Fibroblast of lung (primary cell): ENCODE measurements around the gene WDR37. TPM values are rescaled to one million over a fixed set of nuclear protein-coding genes. Genes with fewer than 3 reads are reported as not detected.

Experiments
- DNase-seq, 2 donors: peaks; one replicate each; pipeline versions ENCODE4 v3.0.0 to v3.0.0-alpha.2; 2010; ENCODE audit warnings: low read depth in 2 of 2
- H2AFZ ChIP-seq: 2 replicates; pipeline ENCODE4 v1.5.1; 2012; ENCODE audit warnings: low read length, control low read depth, inconsistent platforms
- H3K27ac ChIP-seq: 2 replicates; pipeline ENCODE4 v1.5.1; 2011; ENCODE audit warnings: low read length, control low read depth; ENCODE audit not compliant: insufficient read depth
- H3K27me3 ChIP-seq: 2 replicates; pipeline ENCODE4 v1.5.1; 2011; ENCODE audit warnings: mild to moderate bottlenecking, low read length; ENCODE audit not compliant: control insufficient read depth, insufficient read depth
- H3K36me3 ChIP-seq: 2 replicates; pipeline ENCODE4 v1.5.1; 2011; ENCODE audit warnings: low read length; ENCODE audit not compliant: control insufficient read depth, insufficient read depth
- H3K4me1 ChIP-seq: 2 replicates; pipeline ENCODE4 v1.5.1; 2011; ENCODE audit warnings: low read length; ENCODE audit not compliant: control insufficient read depth, insufficient read depth; ENCODE audit errors: extremely low read depth
- H3K4me2 ChIP-seq: 2 replicates; pipeline ENCODE4 v1.5.1; 2011; ENCODE audit warnings: low read length, control low read depth; ENCODE audit not compliant: insufficient read depth; ENCODE audit errors: extremely low read depth
- H3K4me3 ChIP-seq, 4 experiments: fragments of 200-600 bp in 1 of 4; sonication (generic) in 1 of 4; replicated peaks in 1 of 4; 2 replicates each; pipeline ENCODE4 v1.5.1; 2011 to 2016; ENCODE audit warnings: low read length in 4 of 4, low read depth in 3 of 4, mild to moderate bottlenecking in 3 of 4, control low read depth in 2 of 4, inconsistent platforms in 1 of 4, mixed read lengths in 1 of 4; ENCODE audit not compliant: insufficient read depth in 1 of 4; ENCODE audit errors: control extremely low read depth in 1 of 4
- H3K79me2 ChIP-seq: 2 replicates; pipeline ENCODE4 v1.5.1; 2012; ENCODE audit warnings: mild to moderate bottlenecking, low read length, inconsistent platforms; ENCODE audit not compliant: control insufficient read depth, insufficient read depth
- H3K9ac ChIP-seq: 2 replicates; pipeline ENCODE4 v1.5.1; 2011; ENCODE audit warnings: mild to moderate bottlenecking, low read length, control low read depth; ENCODE audit not compliant: insufficient read depth
- H3K9me3 ChIP-seq: 2 replicates; pipeline ENCODE4 v1.5.1; 2012; ENCODE audit warnings: low read depth, low read length; ENCODE audit not compliant: control insufficient read depth, insufficient read depth
- H4K20me1 ChIP-seq: 2 replicates; pipeline ENCODE4 v1.5.1; 2011; ENCODE audit warnings: low read length; ENCODE audit not compliant: control insufficient read depth, insufficient read depth; ENCODE audit errors: extremely low read depth
- CTCF ChIP-seq, 2 donors: IDR thresholded peaks in 1 of 2; conservative IDR thresholded peaks in 1 of 2; 1 replicate in 1 of 2; 2 replicates in 1 of 2; pipeline ENCODE4 v1.5.1; 2011 to 2012; ENCODE audit warnings: low read length in 2 of 2, control low read depth in 1 of 2, inconsistent platforms in 1 of 2, low read depth in 1 of 2, mild to moderate bottlenecking in 1 of 2
- EZH2 ChIP-seq: IDR thresholded peaks from 2 replicates; pipeline ENCODE4 v1.5.1; 2012; ENCODE audit warnings: low read length, control low read depth, mild to moderate bottlenecking; ENCODE audit errors: missing control alignments
- polyA plus RNA-seq, 2 donors: library from polyadenylated mRNA; depleted of rRNA in 1 of 2; stranded (reverse) in 1 of 2; unstranded in 1 of 2; fragments of >200 nt; gene quantifications; 2 replicates each; pipeline ENCODE4 v1.2.1, GENCODE V29; 2011 to 2012; ENCODE audit warnings: missing spikeins in 1 of 2
- total RNA-seq: library from RNA; depleted of rRNA; stranded (reverse); fragments of >200 nt; gene quantifications from 2 replicates; pipeline ENCODE4 v1.2.1, GENCODE V29; 2014

WDR37 gene
- total and polyA plus RNA-seq, 2 donors (not counting 1 experiment from before 2014, with no cell fraction given) = 13.0 to 15.8 TPM

GRCh38 chr10:1109795-1110673 lies 53.8 kb downstream of the WDR37 start:
- H3K9ac ChIP-seq = no peak overlapping the region
- TF ChIP-seq EZH2 = no peak
- TF ChIP-seq CTCF (conservative IDR thresholded peaks at IDR 0.05 in 1 of 2, IDR thresholded peaks at IDR 0.05 in 1 of 2; ENCODE audit: low read depth in 1 of 2, low read length in 2 of 2) = peak; percentile 37 to 69
- no peaks in the 10 kb centered on the region for H3K27me3 ChIP-seq
- peaks cover 27% of the 10 kb centered on the region for H3K36me3 ChIP-seq
- no peaks in the 10 kb centered on the region for H3K9me3 ChIP-seq
- H3K27ac ChIP-seq = peak overlapping the region; percentile 54
- H4K20me1 ChIP-seq = no peaks in the 10 kb centered on the region
- no peak overlapping the region for H3K4me2 ChIP-seq
- peaks cover 2% of the 10 kb centered on the region for H3K4me1 ChIP-seq
- DNase-seq = peak; percentile 74 to 88
- no peak overlapping the region for H2AFZ ChIP-seq
- H3K79me2 ChIP-seq = no peaks in the 10 kb centered on the region
- no peak overlapping the region for H3K4me3 ChIP-seq

GRCh38 chr10:1110674-1111119 lies 54.5 kb downstream of the WDR37 start:
- Histone ChIP-seq H3K4me3 (no peak overlapping the region), H3K4me1 (peaks cover 2% of the 10 kb centered on the region), H3K4me2 (no peak overlapping the region), H2AFZ (no peak overlapping the region), H3K27ac (peak overlapping the region; percentile 54), H4K20me1 (no peaks in the 10 kb centered on the region), H3K9me3 (no peaks in the 10 kb centered on the region), H3K79me2 (no peaks in the 10 kb centered on the region), H3K36me3 (peaks cover 27% of the 10 kb centered on the region), H3K27me3 (no peaks in the 10 kb centered on the region), H3K9ac (no peak overlapping the region)
- no peak for DNase-seq
- no peak for TF ChIP-seq EZH2
- no peak for TF ChIP-seq CTCF (conservative IDR thresholded peaks at IDR 0.05 in 1 of 2, IDR thresholded peaks at IDR 0.05 in 1 of 2; ENCODE audit: low read depth in 1 of 2, low read length in 2 of 2)

- no peak overlapping the region for H3K27ac ChIP-seq
- H3K36me3 ChIP-seq = peaks cover 18% of the 10 kb centered on the region
- H3K4me2 ChIP-seq = no peak overlapping the region
- no peak overlapping the region for H3K4me3 ChIP-seq
- no peak overlapping the region for H3K9ac ChIP-seq
- H3K27me3 ChIP-seq = no peaks in the 10 kb centered on the region
- no peak for TF ChIP-seq CTCF (conservative IDR thresholded peaks at IDR 0.05 in 1 of 2, IDR thresholded peaks at IDR 0.05 in 1 of 2; ENCODE audit: low read depth in 1 of 2, low read length in 2 of 2)
- TF ChIP-seq EZH2 = no peak
- peaks cover 2% of the 10 kb centered on the region for H3K4me1 ChIP-seq
- H3K9me3 ChIP-seq = no peaks in the 10 kb centered on the region
- no peak for DNase-seq
- no peaks in the 10 kb centered on the region for H3K79me2 ChIP-seq
- H2AFZ ChIP-seq = no peak overlapping the region
- H4K20me1 ChIP-seq = no peaks in the 10 kb centered on the region
These were observed 58.1 kb downstream of the WDR37 start for GRCh38 chr10:1114315-1114714.
